Activated CD8-positive, alpha-beta memory T cell treated with anti-CD3 and anti-CD28 coated beads for 48 hours (primary cell): ENCODE results near the gene ARHGEF28.

ENCODE experiments used
- DNase-seq, 3 experiments: peaks; one replicate each; pipeline ENCODE4 v3.0.0-alpha.2; 2020; ENCODE audit warnings: low read depth in 2 of 3, low spot score in 2 of 3

Gene ARHGEF28

DNA sequence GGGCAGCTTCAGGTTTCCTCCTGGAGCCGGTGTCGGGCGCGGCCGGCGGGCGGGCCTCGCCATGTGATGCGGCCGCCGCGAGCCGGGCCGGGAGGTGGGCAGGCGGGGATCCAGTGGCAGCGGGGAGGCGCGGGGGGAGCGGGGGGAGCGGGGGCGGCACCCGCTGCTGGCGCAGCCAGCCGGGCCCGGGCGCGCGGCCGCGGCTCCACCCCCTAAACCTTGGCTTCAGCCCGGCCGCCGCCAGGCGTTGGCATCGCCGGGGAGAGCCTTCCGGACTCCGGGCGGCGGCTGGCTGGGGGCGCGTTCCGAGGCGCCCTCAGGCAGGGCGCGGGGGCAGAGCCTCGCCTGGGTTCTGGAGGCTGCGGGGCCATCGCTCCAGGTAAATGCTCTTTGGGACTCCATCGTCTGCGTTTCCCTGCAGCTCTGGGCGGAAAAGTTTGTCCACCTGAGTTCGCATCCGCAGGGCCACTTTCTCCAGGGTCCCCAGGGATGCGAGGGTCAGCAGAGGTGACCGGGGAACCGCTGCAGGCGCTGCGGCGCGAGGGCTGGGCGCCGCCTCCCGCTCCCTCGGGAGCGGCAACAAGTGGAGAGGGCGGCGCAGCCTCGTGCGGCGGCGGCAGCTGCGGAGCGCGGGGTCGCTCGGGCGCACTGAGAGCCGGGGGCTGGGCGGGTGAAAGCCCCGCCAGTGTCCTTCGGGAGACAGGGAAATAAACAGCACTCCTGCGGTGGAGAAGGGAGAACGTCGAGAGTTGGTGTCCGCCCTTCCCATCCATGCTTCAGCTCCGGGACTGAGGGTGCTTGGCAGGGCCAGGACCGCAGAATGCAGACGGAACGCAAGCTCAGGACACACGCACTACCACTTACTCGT lies at the start of gene ARHGEF28:
Gene ARHGEF28, plus strand, starts transcription at position 253 of the 868 bp plus-strand sequence. CDS start 58,656 bp downstream, outside the sequence.
- peak in 1 of 3 experiments; percentile 11 for DNase-seq

GRCh38 chr5:73582285-73583145 lies 43.5 kb upstream of the ARHGEF28 start:
- DNase-seq = no peak

DNA sequence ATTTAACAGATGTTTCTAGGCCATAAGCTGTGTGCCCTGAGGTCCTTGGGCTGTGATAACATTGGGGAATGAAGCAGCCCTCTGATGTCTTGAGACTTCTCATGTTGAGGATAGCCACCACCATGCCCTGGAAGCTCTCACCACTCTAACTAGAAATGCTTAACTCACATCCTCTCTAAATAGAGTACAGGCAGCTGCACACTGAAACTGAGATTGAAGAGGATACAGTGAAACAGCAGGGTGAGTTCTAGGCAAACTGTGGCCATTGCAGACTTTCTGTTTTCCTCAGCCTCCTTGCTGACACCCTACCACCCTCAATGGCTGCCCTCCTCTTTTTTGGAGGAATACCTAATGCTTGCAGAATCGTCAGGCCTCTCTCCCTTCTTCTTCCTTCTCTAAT lies 38.1 kb upstream of the ARHGEF28 start:
- DNase-seq = no peak

GRCh38 chr5:73591102-73591695 lies 34.8 kb upstream of the ARHGEF28 start:
- DNase-seq = peak in 1 of 3 experiments; percentile 38

GRCh38 chr5:73591698-73592501 lies 34.1 kb upstream of the ARHGEF28 start:
- DNase-seq = no peak

GRCh38 chr5:73592551-73592950 lies 33.4 kb upstream of the ARHGEF28 start:
- no peak for DNase-seq

GRCh38 chr5:73596705-73597328 lies 29.2 kb upstream of the ARHGEF28 start:
- no peak for DNase-seq

DNA sequence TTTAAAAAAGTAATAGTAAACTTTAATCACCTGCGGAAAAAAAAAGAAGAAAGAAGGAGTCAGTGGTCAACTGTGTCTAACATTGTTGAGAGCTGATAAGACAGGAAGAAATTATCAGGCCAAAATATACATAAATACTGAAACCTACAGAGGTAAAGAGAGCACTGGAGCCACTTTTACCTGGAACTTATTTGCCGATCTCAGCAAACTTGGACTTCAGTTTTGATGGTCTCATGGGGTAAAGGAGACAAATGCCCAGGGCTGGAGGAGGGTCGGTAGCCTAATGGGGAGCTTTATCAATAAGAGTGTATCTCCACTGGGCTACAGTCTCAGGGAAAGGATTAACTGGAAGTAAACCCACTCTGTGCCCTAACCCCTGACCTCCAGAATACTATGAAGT lies 26.6 kb upstream of the ARHGEF28 start:
- DNase-seq = no peak

DNA sequence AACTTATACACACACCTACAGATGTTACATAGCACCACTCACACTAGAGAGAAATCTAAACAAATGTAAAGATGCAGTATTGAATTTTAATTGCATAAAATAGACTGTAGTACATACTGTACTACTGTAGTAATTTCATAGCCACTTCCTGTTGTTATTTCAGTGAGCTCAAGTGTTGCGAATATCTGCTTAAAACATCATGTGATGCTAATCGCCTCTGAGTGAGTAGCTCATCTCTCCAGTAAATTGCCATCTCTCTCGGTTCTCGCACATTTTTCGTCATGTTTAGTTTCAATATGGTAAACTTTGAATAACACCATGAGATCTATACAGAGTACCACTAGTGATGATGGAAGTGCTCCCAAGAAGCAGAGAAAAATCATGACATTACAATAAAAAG lies 22.0 kb upstream of the ARHGEF28 start:
- no peak for DNase-seq

DNA sequence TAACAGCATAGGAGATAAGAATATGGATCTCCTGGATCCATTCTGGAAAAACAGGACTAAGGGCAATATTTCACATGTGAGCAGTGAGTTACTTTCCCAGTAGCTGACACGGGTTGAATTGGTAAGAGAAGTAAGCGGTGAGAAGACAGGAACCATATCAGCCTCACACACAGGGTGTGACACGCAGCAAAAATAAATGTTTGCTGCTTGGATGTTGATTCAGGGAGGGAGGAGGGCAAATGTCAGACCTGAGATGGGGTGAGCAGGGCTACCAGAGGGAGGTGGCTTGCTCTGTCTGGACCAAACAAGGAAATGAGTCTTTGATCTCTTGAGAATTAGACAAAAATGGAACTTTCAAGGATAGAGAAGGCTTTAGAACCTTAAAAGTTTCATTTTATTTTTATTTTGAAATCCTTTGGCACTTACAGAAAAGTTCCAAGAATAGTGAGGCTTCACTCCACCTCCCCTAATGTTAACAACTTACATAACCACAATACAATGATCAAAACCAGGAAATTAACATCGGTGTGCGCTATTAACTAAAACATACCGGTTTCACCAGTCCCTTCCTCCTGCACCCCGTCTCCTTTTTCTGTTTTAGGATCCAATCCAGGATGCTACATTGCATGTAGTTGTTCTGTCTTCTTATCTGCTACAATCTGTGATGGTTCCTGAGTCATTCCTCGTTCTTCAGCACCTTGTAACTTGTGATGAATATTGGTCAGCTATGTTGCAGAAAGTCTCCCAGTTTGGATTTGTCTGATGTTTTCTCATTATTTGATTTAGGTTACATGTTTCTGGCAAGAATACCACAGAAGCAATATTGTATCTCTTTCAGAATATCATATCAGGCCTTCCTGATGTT lies 20.5 kb upstream of the ARHGEF28 start:
- DNase-seq = no peak

- DNase-seq = no peak
Observed at GRCh38 chr5:73606206-73606753, 19.7 kb upstream of the ARHGEF28 start.

DNA sequence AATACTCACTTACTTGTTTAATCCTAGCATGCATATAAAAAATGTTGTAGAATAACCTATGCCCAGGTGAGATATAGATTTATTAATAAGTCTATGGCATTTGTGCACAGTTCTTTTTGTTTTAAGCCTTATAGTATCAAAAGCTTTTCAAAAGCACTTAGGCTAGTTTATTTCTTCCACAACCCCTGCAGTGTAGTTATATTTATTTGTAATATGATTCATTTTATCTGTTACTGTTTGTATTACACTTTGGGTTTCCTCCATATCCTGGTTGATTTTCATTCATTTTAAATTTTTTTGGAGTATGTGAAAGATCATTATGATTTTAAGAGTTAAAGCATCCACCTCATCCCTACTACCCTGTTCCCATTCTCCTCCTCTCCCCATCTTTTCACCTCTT lies 18.8 kb upstream of the ARHGEF28 start:
- DNase-seq = no peak

DNA sequence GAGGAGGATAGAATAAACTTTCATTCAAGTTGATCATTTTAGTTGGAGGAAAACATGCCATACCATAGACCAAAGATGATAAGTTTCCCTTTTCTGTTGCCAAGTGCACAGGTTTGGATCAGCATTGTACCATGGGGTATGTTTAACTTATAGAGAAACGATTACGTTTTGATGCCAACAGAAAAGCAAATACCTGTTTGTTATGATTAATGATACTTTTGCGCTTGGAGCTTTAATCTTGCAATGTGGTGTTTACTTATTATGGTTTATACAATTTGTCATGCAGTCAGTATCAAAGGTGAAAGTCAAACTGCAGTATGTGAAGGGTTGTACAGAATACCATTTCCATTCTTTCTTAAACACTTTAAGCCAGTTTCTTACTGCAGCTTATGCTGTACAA lies 13.2 kb upstream of the ARHGEF28 start:
- no peak for DNase-seq

GRCh38 chr5:73615085-73615484 lies 10.9 kb upstream of the ARHGEF28 start:
- DNase-seq = no peak

DNA sequence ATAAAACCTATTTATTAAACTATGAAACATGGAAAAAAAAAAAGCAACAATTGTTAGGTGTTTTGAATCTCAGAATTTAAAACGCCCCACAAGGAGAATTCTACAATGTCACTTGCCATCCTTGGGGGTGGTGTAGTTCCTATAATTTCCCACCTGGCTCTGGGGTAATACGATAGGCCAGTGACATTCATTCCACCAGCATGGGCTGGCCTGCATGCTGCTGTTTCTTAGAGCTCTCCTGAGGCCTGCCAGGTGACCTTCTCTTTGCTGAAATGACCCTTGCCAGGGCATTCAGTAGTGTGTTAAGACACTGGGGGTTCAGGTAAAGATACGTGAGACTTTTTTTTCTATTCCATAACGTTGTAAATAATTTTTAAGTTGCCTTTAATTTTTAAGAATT lies 10.0 kb upstream of the ARHGEF28 start:
- no peak for DNase-seq

DNA sequence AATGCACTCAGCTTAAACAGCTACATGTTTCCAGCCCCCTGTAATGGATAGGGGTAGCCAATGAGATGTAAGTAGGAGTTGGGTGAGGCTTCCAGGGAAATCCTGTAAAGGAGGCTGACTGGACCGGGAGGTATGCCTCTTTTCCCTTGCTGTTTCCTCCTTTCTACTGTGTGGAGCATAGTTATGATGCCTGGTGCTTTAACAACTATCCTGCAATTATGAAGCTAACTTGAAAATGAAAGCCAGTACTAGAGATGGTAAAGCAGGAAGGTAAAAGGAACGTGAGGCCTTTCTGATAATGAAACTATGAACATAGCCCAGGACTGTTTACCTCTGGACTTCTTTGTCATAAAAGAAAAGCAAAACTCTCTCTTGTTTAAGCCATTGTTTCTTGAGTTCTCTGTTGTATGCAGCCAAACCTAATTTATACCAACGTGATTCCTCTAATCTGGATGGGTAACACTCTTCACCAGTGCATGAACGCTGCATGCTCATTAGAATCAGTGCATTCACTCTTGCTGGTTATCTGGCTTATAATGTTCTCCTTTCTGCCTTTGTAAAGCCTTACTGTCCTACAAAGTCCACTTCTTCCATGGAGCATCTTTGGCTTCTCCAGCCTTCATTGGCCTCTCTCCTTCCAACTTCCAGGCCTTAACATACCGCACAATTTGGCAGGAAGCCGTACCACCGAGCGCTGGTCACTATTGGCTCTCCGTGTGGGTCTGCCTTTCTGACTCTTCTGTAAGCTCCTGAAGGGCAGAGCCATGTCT lies 8.3 kb upstream of the ARHGEF28 start:
- DNase-seq = no peak

GRCh38 chr5:73619606-73620333 lies 6.2 kb upstream of the ARHGEF28 start:
- DNase-seq = no peak

DNA sequence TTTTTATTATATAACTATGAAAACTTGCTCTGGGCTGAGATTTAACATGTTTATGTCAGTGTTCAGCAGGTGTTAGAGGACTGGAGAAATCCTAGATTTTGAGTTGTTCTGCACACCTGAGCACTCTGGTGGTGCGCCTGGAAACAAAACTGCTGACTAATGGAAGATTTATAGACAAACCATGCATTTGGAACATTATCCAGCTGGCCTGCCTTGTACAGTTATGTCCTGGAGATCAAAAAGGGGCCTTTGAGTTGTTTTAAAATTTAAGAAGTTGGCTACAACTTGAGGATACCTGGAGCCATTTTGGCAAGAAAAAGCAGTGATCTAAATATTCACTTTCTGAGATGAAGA lies 5.7 kb upstream of the ARHGEF28 start:
- DNase-seq = no peak
